Right atrium auricular region (tissue), 2 donors: ENCODE measurements around the gene RNF125. TPM values are rescaled to one million over a fixed set of nuclear protein-coding genes. Genes with fewer than 3 reads are reported as not detected.
"Not testable (repeated sequence)": the region's sequence is repeated elsewhere in the genome, so short reads cannot be mapped to it uniquely, and the experiment has no call there.

Source experiments
- DNase-seq: peaks from one replicate; pipeline ENCODE4 v3.0.0-alpha.2; 2019; ENCODE audit warnings: low spot score
- H3K27ac ChIP-seq, 2 donors: fragments of 200-600 bp; sonication (generic); 1 replicate in 1 of 2; 2 replicates in 1 of 2; pipeline ENCODE4 v1.5.1; 2016 to 2019
- H3K27me3 ChIP-seq, 2 donors: fragments of 200-600 bp; sonication (generic); one replicate each; pipeline versions ENCODE4 v1.5.1 to v1.6.0; 2017 to 2019
- H3K36me3 ChIP-seq: fragments of 200-600 bp; sonication (generic); one replicate; pipeline ENCODE4 v1.5.1; 2016
- H3K4me1 ChIP-seq, 2 donors: fragments of 200-600 bp; sonication (generic); one replicate each; pipeline versions ENCODE4 v1.5.1 to v1.6.0; 2017 to 2019
- H3K4me3 ChIP-seq, 2 donors: fragments of 200-600 bp; sonication (generic); 1 replicate in 1 of 2; 2 replicates in 1 of 2; pipeline ENCODE4 v1.5.1; 2017 to 2019; ENCODE audit warnings: mild to moderate bottlenecking in 1 of 2, moderate library complexity in 1 of 2
- H3K9me3 ChIP-seq, 2 donors: fragments of 200-600 bp; sonication (generic); one replicate each; pipeline ENCODE4 v1.5.1; 2019
- total RNA-seq, 2 donors: library from RNA; depleted of rRNA; stranded (reverse); fragments of >200 nt; gene quantifications; one replicate each; pipeline ENCODE4 v1.1.0, GENCODE V29; 2016
- TF ChIP-seq, protein P1 (sequence below), 2 donors: fragments of 200-600 bp; sonication (generic); IDR thresholded peaks; one replicate each; pipeline ENCODE4 v1.5.1; 2019; ENCODE audit warnings: antibody characterized with exemption in 2 of 2

The RNF125 gene
- total RNA-seq, 2 donors from 2014 or later: 1.7 to 5.6 TPM

DNA sequence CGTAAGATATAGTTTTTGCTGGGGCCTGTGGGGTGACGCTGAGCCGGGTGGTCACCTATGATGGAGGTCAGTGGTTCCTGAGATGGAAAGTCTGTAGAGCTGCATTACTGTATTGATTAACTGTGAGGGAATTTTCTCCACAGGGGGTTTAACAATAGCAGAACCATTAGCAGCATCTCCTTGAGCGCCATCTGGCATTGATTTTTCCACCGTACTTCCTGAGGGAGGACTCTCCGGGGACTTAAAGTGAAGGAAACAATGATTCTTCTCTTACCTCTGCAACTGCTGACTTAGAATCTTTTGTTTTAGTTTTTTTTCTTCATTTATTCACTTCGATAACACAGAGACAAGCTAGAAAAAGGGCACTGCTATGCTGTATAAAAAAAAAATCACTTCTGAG, 22.6 kb upstream of the RNF125 start:
- TF ChIP-seq, protein P1, sequence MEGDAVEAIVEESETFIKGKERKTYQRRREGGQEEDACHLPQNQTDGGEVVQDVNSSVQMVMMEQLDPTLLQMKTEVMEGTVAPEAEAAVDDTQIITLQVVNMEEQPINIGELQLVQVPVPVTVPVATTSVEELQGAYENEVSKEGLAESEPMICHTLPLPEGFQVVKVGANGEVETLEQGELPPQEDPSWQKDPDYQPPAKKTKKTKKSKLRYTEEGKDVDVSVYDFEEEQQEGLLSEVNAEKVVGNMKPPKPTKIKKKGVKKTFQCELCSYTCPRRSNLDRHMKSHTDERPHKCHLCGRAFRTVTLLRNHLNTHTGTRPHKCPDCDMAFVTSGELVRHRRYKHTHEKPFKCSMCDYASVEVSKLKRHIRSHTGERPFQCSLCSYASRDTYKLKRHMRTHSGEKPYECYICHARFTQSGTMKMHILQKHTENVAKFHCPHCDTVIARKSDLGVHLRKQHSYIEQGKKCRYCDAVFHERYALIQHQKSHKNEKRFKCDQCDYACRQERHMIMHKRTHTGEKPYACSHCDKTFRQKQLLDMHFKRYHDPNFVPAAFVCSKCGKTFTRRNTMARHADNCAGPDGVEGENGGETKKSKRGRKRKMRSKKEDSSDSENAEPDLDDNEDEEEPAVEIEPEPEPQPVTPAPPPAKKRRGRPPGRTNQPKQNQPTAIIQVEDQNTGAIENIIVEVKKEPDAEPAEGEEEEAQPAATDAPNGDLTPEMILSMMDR (IDR thresholded peaks at IDR 0.05): no peak
- Histone ChIP-seq H3K4me1 (peaks cover 0 to 18% of the 10 kb centered on the region in 2 donors), H3K36me3 (no peaks in the 10 kb centered on the region), H3K4me3 (no peak overlapping the region), H3K27ac (no peak overlapping the region), H3K27me3 (no peaks in the 10 kb centered on the region), H3K9me3 (no peaks in the 10 kb centered on the region)
- DNase-seq: no peak

GRCh38 chr18:31998880-31999412, 19.7 kb upstream of the RNF125 start:
- no peaks in the 10 kb centered on the region for H3K36me3 ChIP-seq
- H3K4me1 ChIP-seq: no peaks in the 10 kb centered on the region

GRCh38 chr18:32001141-32001540, 17.5 kb upstream of the RNF125 start:
- not testable (repeated sequence) for H3K4me3 ChIP-seq, H3K27ac ChIP-seq, H3K4me1 ChIP-seq, H3K9me3 ChIP-seq, DNase-seq, H3K36me3 ChIP-seq, H3K27me3 ChIP-seq

More at GRCh38 chr18:31998880-31999412, 19.7 kb upstream of the RNF125 start:
- Histone ChIP-seq H3K27ac (no peak overlapping the region), H3K4me3 (no peak overlapping the region), H3K9me3 (no peaks in the 10 kb centered on the region), H3K27me3 (no peaks in the 10 kb centered on the region)
- TF ChIP-seq, protein P1 (IDR thresholded peaks at IDR 0.05): no peak
- DNase-seq: no peak

- DNase-seq, H3K4me3 ChIP-seq, H3K27me3 ChIP-seq, H3K27ac ChIP-seq, H3K36me3 ChIP-seq, H3K4me1 ChIP-seq, H3K9me3 ChIP-seq: not testable (repeated sequence)
Measured at GRCh38 chr18:32003822-32004221, 14.8 kb upstream of the RNF125 start.

DNA sequence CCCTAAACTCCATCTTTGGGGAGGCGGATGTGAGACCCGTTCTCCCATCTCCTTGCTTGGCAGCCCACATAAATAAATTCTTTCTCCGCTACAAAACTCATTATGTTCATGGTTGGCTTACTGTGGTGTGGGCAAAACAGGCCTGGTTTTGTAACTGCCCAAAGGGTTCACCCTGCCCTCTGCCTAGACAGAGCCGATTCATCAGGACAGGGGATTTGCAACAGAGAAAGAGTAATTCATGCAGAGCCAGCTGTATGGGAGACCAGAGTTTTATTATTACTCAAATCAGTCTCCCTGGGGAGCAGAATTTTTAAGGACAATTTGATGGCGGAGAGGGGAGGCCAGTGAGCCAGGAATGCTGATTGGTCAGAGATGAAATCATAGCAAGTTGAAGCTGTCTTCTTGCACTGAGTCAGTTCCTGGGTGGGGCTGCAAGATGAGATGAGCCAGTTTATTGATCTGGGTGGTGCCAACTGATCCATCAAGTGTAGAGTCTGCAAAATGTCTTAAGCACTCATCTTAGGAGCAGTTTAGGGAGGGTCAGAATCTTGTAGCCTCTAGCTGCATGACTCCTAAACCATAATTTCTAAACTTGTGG, 8.4 kb upstream of the RNF125 start:
- DNase-seq: no peak
- H3K27me3 ChIP-seq: no peaks in the 10 kb centered on the region

DNA sequence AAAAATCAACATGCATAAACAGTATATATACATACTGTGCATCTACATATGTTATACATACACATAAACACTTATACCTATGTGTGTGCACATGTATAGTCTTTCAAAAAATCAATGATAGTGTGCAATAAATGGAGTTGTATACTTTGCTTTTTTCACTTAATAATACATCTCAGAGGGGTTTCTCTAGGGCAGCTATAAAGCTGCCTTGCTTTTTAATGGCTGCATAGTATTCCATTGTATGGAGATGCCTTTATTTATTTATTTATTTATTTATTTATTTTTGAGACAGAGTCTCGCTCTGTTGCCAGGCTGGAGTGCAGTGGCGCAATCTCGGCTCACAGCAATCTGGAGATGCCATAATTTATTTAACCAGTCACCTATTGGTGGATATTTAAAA, 7.4 kb upstream of the RNF125 start:
- no peaks in the 10 kb centered on the region for H3K9me3 ChIP-seq
- H3K4me1 ChIP-seq: no peaks in the 10 kb centered on the region
- H3K27me3 ChIP-seq: no peaks in the 10 kb centered on the region
- no peaks in the 10 kb centered on the region for H3K36me3 ChIP-seq
- H3K4me3 ChIP-seq: no peak overlapping the region
- H3K27ac ChIP-seq: no peak overlapping the region
- TF ChIP-seq, protein P1 (IDR thresholded peaks at IDR 0.05): no peak
- DNase-seq: no peak

More for the DNA sequence above, 8.4 kb upstream of the RNF125 start:
- Histone ChIP-seq H3K4me3 (no peak overlapping the region), H3K27ac (no peak overlapping the region), H3K4me1 (no peaks in the 10 kb centered on the region), H3K36me3 (no peaks in the 10 kb centered on the region), H3K9me3 (no peaks in the 10 kb centered on the region)
- TF ChIP-seq, protein P1 (IDR thresholded peaks at IDR 0.05): no peak
